Activated effector memory CD4-positive, alpha-beta T cell treated with Interleukin-2 at 50 U/mL for 16 hours (primary cell): Measurements from ENCODE around the gene BTN2A1.
"Not testable (repeated sequence)": the region's sequence is repeated elsewhere in the genome, so short reads cannot be mapped to it uniquely, and the experiment has no call there.

ENCODE experiments used
- DNase-seq: peaks from one replicate; pipeline ENCODE4 v3.0.0-alpha.2; 2020

BTN2A1 gene

GRCh38 chr6:26457806-26458688, at the start of gene BTN2A1:
Gene BTN2A1 (plus strand): TSS chr6:26457955. CDS start chr6:26458637, 682 bp downstream.
- peak; percentile 41 for DNase-seq

GRCh38 chr6:26408828-26409730, 48.7 kb upstream of the BTN2A1 start:
- no peak for DNase-seq

GRCh38 chr6:26411751-26412150, 46.0 kb upstream of the BTN2A1 start:
- no peak for DNase-seq

- DNase-seq, result no peak
Measured at GRCh38 chr6:26412228-26412627, 45.5 kb upstream of the BTN2A1 start.

GRCh38 chr6:26412954-26413353, 44.8 kb upstream of the BTN2A1 start:
- no peak for DNase-seq

- DNase-seq, result no peak
Measured at GRCh38 chr6:26414281-26414680, 43.5 kb upstream of the BTN2A1 start.

GRCh38 chr6:26415036-26415614, 42.6 kb upstream of the BTN2A1 start:
- no peak for DNase-seq

GRCh38 chr6:26415791-26416190, 42.0 kb upstream of the BTN2A1 start:
- no peak for DNase-seq

- DNase-seq, result no peak
Measured at GRCh38 chr6:26416288-26416687, 41.5 kb upstream of the BTN2A1 start.

GRCh38 chr6:26418077-26418476, 39.7 kb upstream of the BTN2A1 start:
- DNase-seq, result not testable (repeated sequence)

- not testable (repeated sequence) for DNase-seq
Measured at GRCh38 chr6:26418795-26419194, 39.0 kb upstream of the BTN2A1 start.

- DNase-seq, result no peak
Measured at GRCh38 chr6:26420688-26421171, 37.0 kb upstream of the BTN2A1 start.

- peak; percentile 19 for DNase-seq
Measured at GRCh38 chr6:26421259-26422144, 36.3 kb upstream of the BTN2A1 start.

GRCh38 chr6:26422329-26422728, 35.4 kb upstream of the BTN2A1 start:
- DNase-seq, result no peak

- DNase-seq, result no peak
Measured at GRCh38 chr6:26426691-26427450, 30.9 kb upstream of the BTN2A1 start.

- DNase-seq, result no peak
Measured at GRCh38 chr6:26427451-26427809, 30.3 kb upstream of the BTN2A1 start.

GRCh38 chr6:26428206-26428605, 29.5 kb upstream of the BTN2A1 start:
- DNase-seq, result no peak

- DNase-seq, result no peak
Measured at GRCh38 chr6:26430787-26431186, 27.0 kb upstream of the BTN2A1 start.

- DNase-seq, result no peak
Measured at GRCh38 chr6:26431258-26432172, 26.2 kb upstream of the BTN2A1 start.

GRCh38 chr6:26432627-26433201, 25.0 kb upstream of the BTN2A1 start:
- DNase-seq, result no peak
